ENCODE data around the gene NEGR1.
A peak's percentile ranks its signal among the peaks of the same experiment; 100 is the strongest.

Gene NEGR1

DNA sequence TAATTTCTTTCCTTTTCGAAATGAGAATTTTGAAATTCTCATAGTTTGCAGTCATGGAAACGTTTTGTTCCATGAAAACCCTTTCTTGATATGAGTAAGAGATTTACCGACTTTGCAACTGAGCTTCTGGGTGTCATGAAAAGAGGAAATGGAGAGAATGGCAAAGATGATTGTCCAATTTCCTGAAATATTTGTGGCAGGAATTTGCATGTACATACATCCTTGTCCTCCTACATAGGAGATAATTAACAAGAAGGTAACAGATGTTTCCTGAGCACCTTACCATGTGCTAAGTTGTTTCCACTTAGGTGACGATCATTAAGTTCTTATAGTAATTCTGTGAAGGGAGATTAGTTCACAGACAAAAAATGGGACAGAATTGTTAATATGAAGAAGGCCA is 170.7 kb downstream of the NEGR1 start:
- no peak for DNase-seq

DNA sequence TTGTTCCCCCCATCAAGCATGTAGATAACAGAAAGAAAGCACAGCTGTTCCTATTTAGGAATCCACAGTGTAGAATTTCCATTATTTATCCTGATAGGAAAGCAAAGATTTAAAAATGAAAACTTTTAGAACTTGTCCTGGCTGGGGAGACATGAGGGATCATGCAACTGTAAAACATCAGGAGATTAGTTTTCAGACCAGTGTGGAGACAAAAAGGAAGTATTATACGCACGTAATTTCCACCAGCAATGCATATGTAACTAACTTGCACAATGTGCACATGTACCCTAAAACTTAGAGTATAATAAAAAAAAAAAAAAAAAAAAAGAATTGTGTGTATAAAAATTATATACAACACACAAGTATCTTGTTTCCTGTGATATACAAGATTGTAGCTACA is 172.4 kb downstream of the NEGR1 start:
- no peak for DNase-seq

GRCh38 chr1:72105201-72105600 is 177.1 kb downstream of the NEGR1 start:
- DNase-seq, result no peak

- DNase-seq, result no peak
Measured at GRCh38 chr1:72101840-72102632, 180.3 kb downstream of the NEGR1 start.

DNA sequence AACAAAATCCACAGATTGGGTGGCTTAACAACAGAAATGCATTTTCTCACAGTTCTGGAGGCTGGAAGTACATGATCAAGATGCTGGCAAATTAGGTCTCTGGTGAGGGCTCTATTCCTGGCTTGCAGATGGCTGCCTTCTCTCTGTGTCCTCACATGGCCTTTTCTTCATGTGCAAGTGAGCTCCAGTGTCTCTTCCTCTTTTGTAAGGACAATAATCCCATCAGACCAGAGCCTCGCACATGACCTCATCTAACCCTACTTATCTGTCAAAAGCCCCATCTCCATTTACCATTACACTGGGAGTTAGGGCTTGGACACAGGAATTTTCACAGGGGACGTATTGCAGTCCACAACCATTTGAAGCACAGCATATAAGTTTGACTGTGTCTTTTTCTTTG is 181.6 kb downstream of the NEGR1 start:
- no peak for DNase-seq

- DNase-seq, result no peak
Measured at GRCh38 chr1:72097851-72098570, 184.3 kb downstream of the NEGR1 start.

DNA sequence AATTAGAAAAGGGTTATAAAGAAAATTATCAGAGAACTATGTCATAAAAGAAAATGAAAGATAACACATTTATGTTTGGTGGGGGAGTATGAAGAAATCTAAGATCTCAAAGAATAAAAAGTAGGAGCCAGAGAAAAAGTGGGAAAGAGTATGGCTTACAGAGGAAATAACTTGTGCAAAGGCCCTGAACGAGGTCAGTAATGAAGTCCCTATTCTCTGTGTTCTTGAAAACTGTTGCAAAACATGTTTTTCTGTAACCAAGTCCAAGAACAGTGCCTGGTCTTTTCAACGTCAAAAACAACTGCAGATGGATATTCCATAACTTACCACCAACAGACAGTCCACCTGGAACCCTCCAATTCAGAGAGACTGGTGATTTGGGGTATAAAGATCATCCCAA is 188.1 kb downstream of the NEGR1 start:
- DNase-seq, result no peak

- no peak for DNase-seq
Measured at GRCh38 chr1:72086394-72086793, 195.9 kb downstream of the NEGR1 start.

GRCh38 chr1:72075425-72075824 is 206.9 kb downstream of the NEGR1 start:
- DNase-seq, result no peak

DNA sequence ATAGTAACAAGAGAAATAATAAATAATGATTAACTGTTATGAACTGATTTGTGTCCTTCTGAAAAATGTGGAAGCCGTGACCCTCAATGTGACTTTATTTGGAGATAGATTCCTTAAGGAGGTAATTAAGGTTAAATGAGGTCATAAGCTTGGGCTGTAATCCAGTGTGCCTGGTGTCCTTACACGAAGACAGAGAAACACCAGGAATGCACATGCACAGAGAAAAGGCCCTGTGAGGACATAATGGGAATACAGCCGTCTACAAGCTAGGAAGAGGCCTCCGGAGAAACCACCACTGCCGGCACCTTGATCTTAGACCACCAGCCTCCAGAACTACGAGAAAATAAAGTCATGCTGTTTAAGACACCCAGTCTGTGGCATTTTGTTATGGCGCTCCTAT is 215.9 kb downstream of the NEGR1 start:
- no peak for DNase-seq

DNA sequence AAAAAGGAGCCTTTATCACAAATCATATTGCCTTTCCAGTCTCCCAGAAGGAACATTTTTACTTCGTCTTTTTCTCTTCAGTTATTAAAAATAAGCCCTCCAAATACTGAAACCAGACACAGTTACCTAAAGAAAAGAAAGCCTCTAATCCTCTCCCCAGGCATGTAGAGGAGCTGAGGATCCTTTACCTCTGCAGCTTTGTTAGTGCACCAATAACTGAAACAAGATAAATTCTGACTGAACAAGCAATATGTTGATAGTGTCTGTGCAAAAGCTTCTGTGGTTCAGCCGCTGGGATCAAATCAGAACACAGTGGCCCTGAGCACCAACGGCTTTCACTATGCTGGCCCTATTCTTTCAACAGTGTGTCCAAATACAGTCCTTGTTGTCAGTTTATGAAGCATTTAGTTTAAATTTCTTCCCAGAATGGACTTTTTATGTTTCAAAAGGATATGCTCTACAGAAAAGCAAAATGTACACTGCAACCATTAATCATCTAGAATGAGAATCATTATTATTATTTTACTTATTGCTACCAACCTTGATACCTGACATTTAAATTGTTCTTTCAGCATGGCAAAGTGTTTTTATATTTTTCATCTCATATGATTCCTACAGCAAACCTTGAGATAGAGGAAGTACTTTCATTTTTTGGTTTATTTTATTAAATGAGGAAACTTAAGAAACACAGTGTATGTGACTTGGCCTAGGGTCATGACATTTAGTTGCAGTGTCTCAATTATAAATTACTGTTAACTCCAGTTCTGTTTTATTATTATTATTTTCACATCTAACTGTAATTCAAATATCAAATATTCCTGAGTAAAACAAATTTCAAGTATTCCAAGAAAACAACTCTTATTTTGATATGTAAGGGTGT is 217.9 kb downstream of the NEGR1 start:
- no peak for DNase-seq

DNA sequence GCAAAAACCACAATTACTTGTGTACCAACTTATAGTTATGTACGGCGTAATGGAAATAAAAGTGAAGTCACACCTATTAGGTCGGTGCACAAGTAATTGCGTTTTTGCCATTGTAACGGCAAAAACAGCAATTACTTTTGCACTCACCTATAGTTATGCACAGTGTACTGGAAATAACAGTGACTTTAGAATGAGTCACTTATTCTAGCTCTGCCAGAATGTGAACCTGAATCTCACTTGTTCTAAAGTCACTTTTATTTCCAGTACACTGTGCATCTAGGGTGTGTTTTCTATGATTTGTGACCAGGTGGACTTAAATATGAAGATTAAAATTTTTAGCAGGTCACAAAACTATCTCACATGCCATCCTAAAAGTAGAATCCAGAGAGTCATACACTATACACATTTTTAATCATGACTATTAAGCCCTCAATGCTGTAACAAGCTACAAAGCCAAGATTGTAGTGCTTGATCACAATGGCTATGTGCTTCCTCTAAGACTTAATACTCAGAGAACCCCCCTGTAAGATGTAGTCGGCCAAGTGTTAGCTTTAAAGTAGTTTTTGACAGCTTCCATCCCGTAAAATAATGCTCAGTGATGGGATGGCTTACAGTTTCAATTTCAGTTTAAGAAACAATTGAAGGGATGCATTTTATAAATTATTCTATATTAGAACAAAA is 218.8 kb downstream of the NEGR1 start:
- DNase-seq, result no peak

DNA sequence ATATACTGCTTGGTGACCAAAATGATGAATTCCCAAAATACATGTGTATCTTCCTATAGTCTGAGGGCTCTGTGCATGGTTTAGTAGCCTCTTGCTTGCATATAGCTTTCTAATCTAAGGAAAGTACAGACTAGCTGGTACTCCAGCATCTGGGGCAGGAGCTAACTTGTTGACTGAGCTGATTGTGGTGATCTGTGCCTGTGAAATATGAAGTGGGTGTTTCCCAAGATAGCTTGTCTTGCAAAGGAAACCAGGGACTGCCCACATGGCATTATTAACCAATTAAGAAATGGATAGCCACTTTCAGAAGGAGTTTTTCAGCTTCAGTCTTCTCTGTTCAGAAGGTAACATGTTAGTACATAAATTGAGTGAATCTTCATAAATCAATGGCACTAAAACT is 219.8 kb downstream of the NEGR1 start:
- no peak for DNase-seq

DNA sequence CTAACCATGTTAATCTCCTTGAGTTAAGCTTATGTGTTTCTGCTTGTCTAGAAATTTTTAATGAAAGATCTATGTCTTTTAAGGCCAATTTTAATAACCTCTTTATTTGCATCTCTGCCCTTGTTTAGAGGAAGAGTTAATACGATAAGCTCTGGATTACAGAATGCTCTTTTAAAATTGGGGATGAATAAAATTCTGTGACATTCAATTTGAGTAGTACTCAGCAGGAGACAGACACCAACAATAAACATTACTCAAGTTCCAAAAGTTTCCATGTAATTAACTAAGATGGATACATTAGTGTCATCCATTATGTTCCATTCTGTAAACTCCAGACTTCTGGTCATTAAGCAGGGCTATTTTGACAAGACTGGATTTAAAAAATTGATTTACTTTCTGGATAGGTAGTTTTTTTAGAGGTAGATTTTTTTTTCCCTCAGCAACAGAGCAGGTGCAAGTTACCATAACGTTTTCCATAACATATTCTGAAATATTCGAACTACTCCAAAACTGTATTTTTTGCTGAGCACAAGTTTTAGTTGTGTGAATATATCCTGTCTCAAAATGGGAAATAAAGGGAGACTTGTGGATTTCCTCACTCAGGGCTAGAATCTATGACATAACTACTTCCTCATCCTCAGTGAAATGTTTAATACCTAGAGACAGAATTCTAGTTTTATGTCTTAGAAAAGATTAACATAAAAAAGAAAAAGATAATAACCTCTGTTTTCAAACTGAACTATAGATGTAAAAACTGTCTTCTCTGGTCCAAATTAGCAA is 221.7 kb downstream of the NEGR1 start:
- DNase-seq, result no peak

DNA sequence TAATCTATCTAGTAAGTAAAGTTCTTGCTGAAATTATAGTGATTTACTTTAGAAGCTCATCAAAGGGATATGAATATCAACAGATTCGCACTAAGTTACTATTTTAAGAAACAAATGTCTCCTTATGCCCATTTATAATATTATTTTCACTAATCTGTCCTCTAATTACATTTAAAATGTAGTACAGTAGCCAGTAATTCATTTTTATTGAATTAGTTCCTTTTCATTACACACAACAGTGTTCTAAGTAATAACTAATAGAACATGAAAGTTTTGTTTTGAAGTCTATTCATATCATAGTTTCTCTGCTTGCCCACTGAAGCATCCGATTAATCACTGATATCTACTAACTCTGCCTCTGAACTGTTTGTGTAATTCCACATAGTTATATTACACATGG is 225.8 kb downstream of the NEGR1 start:
- no peak for DNase-seq

DNA sequence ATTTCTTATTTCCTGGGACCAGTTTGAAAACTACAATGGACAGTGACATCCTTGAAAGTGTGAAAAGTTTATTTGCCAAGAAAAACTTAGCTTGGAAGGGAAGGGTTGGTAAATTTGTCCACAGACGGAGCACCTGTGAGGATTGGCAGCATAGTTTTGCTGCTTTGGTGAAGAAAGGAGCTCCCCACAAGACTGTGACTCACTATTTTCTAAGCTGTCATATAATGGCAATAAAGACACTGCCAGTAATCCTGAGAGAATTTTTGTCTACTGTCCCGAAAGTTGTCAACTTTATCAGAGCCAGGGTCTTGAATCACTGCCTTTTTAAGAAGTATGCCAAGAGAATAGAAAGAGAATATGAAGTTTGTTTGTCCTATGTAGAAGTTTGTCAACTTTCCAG is 230.8 kb downstream of the NEGR1 start:
- no peak for DNase-seq

DNA sequence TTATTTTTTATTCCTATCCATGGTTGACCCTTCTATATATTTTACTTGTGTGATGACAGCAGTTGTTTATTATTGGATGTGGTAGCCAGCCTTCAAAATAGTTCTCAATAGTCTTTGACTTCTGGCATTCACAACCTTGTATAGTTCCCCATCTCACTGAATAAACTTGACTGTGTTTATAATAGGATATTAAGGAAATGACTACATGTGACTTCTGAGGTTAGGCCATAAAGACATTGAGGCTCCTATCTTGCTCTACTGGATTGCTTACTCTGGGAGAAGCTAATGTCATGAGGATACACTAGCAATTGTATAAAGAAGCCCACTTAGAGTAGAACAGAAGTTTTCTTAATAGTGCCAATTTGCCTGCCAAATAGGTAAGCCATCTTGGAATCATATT is 231.8 kb downstream of the NEGR1 start:
- no peak for DNase-seq

- DNase-seq, result peak; percentile 46
Measured at GRCh38 chr1:72037745-72038343, 244.5 kb downstream of the NEGR1 start.

- no peak for DNase-seq
Measured at GRCh38 chr1:72034827-72035226, 247.5 kb downstream of the NEGR1 start.

DNA sequence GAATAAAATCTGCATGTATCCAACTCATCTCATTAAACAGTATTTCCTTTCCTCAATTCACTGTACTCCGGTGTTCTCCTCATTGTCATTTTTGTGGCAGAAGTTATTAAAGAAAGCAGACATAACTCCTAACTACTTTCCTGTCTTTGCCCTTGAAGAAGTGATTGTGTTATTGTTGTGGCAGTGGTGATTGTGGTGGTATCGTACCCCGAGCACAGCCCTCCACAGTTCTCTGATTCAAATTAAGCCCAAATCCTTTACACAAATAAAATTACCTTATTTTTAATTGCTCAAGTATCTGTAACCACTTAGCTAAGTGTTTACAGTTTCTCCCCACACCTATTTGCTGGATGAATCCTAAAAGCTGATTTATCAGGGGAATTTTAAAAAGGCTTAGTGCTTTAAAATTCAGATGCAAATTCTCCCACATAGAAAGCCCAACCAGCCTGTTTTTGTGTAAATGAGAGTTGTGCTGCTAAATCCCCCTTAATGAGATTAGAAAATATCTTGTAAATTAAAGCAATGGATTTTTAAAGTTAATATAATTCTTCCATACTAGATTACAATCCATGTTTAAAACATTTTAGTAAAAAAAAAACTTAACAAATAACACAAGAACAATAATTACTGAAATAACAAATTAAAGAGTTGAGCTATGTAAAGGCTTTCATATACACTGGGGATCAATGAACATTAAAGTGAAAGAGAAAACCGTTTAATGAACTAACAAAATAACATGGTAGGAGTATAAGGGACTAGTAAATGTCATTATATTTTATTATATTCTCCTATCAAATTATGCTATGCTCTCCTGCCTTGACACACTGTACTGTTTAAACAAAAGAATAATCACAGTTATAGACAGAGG is 259.0 kb downstream of the NEGR1 start:
- DNase-seq, result no peak

DNA sequence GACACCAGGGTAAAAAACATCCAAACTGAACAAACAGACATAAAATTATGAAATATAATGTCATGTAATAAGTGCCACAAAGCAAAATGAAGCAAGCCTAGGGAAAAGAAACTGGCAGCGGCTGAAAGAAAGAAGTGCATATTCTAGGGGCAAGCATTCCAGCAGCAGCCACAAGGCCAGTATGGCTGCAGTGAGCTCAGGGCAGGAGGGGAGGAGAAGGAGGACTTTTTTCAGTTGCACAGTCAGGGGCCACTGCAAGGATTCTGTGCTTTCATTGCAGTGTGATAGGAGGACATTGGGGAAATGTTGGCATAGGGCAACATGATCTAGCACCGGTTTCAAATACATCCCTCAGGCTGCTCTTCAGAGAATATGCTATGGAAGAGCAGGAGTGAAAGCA is 263.8 kb downstream of the NEGR1 start:
- no peak for DNase-seq

All from NCI-H748 treated with DMSO at 0.1 percent for 48 hours (cell line).